COLO668 (cell line): ENCODE results near the gene PARD6A.

Source experiments
- DNase-seq: peaks from one replicate; lab custom pipeline; 2025; ENCODE audit not compliant: unreplicated experiment; lab: John Stamatoyannopoulos, UW

The PARD6A gene, protein sequence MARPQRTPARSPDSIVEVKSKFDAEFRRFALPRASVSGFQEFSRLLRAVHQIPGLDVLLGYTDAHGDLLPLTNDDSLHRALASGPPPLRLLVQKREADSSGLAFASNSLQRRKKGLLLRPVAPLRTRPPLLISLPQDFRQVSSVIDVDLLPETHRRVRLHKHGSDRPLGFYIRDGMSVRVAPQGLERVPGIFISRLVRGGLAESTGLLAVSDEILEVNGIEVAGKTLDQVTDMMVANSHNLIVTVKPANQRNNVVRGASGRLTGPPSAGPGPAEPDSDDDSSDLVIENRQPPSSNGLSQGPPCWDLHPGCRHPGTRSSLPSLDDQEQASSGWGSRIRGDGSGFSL

GRCh38 chr16:67660564-67661028 lies at the start of gene PARD6A:
Gene PARD6A (plus strand): TSS chr16:67660960. CDS start chr16:67661039, 79 bp downstream.
- DNase-seq: peak; percentile 96

- no peak for DNase-seq
Observed at GRCh38 chr16:67613808-67614207, 47.0 kb upstream of the PARD6A start.

- DNase-seq: no peak
Observed at GRCh38 chr16:67628216-67628615, 32.5 kb upstream of the PARD6A start.

DNA sequence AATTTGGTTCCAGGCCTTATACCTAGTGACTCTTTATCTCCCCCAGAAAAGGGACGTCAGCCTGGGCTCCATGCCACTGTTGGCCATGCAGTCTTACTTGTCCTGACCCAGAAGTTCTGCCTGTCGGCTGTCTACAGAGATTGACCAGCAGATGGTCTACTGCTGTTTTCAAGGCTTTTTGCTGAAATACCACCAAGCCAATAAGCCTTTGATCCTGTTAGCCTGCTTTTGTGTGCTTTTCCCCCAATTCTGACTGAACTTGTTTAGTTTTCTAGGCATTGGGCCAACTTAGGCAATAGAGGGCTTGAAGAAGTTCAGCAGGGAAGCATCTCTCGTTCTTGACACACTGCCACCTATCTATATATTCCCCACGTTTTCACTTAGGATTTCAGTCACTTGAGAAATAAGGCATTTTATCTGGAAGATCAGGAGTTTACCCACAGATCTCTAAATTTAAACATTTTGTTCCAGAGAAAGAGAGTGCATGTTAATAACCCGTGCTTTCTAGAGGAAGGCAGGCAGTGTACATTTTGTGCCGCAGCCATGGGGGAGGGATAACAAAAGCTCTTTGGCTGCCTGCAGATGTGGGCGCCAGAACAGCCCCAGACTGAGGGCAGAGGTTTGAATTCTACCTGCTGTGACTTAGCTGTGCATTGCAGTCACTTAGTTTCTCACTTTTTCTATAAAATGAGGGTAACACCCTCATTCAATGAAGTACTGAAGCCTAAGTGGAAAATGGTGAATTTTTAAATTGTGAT lies 28.2 kb upstream of the PARD6A start:
- DNase-seq: no peak

GRCh38 chr16:67636713-67637112 lies 24.0 kb upstream of the PARD6A start:
- no peak for DNase-seq

GRCh38 chr16:67637625-67638024 lies 23.1 kb upstream of the PARD6A start:
- DNase-seq: no peak

DNA sequence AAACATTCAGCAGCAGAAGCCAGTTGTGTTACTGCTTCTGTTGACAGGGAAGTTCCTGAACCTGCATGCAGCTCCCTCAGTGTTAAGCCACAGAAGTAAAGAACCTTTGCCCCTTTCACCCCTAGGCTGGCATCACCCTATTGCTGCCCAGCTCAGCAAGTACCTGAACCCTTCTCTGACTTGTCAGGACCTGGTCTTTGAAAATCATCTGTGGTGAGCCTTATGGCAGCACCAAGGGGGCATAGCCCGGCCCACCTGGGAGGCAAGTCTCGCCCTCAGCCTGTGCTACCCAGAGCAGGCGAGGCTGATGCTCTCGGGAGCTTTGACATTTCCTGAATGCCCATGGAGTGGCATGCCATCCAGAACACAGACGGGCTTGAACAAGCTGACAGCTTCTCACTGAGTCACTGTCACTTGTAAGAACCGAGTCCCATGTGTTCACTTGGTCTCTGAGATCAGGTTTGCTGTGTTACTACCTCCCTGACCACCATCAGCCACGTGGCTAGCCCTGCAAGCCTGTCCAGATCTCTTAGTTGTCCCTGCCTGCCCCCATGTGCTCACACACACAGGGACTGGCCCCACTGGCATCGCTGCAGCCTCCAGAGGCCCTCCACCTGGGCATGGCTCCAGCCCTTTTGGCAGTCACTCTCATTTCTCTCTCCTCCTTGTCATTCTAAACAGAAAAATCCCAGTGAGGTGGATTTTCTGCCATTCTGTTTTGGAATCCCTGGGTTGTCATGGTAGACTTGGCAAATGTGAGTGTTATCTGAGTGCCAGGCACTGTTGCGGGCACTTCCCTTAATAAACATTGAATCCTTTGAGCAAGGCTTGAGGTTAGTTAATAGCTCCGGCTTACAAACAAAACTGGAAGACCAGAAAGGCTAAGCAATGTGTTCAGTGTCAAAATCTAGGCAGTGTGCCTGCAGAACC lies 18.7 kb upstream of the PARD6A start:
- DNase-seq: no peak

GRCh38 chr16:67644038-67644437 lies 16.7 kb upstream of the PARD6A start:
- DNase-seq: no peak

DNA sequence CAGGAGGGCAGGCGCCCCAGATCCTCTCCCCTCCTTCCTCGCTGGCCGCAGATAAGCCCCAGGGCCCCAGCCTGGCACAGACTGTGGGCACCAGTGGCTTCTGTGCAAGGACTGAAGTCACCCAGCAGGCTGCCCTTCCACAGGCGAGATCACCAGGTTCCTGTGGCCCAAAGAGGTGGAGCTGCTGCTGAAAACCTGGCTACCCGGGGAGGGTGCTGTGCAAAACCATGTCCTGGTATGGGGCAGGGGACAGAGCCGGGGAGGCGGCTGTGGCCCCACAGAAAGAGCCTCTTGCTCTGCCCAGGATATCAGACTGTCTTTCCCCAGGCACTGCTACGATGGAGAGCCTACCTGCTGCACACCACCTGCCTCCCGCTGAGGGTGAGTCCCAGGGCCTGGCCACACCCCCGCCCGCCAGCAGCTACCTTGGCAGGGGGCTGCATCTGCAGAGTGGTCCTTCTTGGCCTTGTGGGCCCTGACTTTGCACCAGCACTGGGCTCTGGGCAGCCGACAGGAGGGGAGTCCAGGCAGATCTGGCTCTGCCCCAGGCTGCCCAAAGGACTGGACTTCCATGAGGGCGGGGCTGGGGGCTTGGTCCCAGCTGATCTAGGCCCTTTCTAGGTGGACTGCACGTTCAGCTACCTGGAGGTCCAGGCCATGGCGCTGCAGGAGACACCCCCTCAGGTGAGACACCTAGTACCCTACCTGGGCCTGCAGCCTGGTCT lies 15.2 kb upstream of the PARD6A start:
- peak; percentile 47 for DNase-seq

DNA sequence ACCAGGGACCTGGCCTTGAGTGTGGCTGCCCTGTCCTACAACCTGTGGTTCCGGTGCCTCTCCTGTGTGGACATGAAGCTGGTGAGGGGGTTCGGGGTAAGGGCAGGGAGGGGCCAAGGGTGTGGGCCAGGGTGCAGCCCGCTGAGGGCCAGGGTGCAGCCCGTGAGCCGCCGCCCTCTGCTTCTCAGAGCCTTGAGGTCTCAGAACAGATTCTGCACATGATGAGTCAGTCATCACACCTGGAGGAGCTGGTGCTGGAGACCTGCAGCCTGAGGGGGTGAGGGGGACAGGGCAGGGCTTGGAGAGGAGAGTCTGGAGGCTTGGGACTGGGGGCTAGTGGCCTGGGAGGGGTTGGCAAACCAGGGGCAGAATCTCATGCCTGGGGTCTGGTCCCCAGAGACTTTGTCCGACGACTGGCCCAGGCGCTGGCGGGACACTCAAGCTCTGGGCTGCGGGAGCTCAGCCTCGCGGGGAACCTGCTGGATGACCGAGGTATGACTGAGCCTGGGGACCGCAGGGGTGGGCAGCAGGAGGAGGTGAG lies 13.6 kb upstream of the PARD6A start:
- no peak for DNase-seq

GRCh38 chr16:67647681-67648080 lies 13.1 kb upstream of the PARD6A start:
- DNase-seq: no peak

DNA sequence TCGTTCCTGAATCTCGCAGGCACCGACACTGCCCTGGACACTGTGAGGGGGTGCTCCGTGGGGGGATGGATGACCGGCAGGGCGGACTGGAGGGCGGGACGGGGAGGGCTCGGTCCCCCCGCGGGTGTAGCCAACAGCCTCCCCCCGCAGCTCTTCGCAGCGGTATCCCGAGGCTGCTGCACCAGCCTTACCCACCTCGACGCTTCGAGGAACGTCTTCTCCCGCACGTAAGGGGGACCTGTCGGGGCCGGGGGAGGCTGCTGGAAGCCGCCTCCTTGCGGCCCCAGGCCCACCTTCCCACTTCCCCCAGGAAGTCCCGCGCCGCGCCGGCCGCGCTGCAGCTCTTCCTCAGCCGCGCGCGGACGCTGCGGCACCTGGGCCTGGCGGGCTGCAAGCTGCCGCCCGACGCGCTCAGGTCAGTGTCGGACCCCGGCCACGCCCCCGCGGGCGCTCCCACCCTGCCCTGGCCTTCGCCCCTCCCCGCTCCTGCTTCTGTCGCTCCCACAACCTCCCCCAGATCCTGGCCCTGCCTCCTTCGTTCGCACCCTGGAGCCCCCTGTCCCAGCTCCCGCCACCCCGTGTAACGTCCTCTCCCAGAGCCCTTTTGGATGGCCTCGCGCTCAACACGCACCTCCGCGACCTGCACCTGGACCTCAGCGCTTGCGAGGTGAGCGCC lies 12.5 kb upstream of the PARD6A start:
- no peak for DNase-seq

DNA sequence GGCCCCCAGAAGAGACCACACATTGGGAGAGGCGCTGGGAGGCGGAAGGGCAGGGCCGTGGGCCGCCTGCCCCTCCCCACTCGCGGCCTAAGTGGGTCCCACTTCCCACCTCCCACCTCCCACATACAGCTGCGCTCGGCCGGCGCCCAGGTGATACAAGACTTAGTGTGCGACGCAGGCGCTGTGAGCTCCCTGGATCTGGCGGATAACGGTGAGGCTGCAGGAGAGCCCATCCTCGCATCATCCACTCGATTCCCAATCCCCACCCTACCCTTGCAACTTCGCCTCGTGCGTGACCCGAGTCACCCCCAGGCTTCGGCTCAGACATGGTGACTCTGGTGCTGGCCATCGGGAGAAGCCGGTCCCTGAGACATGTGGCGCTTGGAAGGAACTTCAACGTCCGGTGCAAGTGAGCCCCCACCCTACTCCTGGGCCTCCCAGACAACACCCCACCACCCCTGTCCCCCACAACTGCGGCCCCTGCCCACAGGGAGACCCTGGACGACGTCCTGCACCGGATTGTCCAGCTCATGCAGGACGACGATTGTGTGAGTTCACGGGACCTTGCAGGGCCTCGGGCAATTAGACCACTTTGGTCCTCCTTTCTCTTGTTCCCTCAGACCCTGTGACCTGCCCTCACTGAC lies 11.9 kb upstream of the PARD6A start:
- no peak for DNase-seq

DNA sequence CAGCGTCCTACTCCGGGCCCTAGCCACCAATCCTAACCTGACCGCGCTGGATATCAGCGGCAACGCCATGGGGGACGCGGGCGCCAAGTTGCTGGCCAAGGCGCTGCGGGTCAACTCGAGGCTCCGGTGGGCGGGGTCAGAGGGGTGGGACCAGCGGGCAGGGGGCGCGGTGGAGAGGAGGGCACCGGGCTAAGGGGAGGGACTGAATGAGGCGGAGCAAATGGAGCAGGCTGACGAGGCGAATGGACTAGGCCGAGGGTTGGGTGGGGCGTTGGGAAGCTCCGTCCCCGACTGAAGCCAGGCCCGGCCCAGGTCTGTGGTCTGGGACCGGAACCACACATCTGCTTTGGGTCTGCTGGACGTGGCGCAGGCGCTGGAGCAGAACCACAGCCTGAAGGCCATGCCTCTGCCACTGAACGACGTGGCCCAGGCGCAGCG lies 11.2 kb upstream of the PARD6A start:
- DNase-seq: no peak

GRCh38 chr16:67650023-67650422 lies 10.7 kb upstream of the PARD6A start:
- DNase-seq: no peak

DNA sequence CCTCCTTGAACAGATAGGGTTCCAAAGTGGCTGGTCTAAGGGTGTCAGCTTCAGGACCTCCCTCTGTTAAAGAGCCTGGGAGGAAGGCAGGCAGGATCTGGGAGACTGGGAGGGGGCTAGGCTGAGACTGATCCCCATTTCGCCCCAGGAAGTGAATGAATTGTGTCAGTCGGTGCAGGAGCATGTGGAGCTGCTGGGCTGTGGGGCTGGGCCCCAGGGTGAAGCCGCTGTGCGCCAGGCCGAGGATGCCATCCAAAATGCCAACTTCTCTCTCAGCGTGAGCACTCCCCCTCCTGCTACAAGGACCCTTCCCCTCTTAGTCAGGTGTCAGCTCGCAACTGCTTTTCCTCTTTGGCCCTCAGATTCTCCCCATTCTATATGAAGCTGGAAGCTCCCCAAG lies 9.7 kb upstream of the PARD6A start:
- no peak for DNase-seq

DNA sequence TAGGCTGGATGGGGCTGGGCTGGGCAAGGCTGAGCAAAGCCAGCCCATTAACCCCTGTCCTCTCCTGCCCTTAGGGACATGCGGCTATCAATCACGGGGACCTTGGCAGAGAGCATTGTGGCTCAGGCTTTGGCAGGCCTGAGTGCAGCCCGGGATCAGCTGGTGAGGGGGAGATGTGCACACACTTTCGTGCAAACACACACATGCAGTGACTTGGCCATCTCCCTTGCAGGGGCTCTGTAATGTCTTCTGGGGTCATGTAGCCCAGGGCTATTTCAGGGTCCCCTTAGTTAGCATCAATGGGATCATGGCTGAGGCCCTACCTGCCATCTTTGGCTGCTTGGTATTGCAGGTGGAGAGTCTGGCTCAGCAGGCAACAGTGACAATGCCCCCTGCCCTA lies 8.9 kb upstream of the PARD6A start:
- DNase-seq: no peak

DNA sequence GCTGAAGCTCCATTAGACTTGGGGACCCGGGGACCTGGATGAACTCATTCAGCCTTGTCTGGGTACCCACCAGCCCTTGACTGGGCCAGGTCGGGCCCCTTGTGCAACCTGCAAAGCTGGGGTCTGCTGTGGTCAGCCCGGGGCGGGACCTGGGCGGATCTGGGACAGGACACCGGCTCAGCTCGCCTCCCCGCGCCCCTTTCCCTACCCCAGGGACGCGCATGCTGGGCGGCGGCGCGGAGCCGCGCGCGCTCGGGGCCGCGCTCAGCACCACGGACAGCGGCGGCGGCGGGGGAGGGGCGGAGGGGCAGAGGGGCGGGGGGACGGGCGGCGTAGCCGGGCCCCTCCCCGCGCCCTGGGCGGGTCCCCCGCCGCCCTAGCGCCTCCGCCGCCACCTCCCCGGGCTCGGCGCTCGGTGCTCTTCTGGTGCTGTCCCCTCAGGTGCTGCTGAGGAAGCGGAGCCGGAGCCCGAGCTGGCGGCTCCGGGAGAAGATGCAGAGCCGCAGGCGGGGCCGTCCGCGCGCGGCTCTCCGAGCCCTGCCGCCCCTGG lies 8.1 kb upstream of the PARD6A start:
- DNase-seq: no peak
